Measurements from ENCODE around the gene TCEA2. TPM values are rescaled to one million over a fixed set of nuclear protein-coding genes. Genes with fewer than 3 reads are reported as not detected.

TCEA2 gene
- total RNA-seq, 1 experiment from 2014 or later = 38.5 TPM

DNA sequence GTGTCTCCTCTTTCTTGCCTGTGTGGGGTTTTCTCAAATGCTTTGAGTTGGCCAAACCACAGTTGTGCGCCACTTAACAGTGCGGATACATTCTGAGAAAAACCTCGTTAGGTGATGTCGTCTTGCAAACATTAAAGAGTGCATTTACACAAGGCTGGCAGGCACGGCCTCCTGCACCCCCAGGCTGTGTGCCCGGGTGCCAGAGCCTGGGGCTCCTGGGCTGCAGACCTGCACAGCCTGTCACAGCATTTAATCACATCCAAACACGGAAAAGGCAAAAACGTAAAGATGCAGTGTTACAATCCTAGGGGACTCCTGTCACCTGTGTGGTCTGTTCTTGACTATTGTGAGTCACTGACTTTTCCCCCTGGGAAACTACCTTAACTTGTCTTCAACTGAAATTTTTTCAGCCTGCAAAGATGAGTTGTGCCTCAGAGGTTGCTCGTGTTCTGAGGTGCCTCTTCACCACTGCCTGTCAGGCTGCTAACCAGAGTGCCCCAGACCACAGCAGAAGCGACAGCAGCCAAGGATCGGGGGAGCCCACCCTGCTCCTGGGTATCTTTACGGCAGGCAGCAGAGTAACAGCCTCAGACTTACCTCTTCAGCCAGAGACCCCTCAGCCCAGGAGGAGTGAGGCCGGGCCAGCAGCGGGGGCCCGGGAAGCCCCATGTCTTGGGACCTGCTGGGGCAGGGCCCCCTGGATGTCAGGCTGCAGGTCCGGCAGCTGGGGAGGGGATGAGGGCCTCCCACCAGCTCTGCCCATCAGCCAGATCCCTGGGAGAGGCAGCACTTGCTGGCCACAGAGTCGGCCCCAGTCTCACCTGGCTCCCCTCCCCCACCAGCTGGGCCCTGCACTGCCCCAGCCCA is 27.7 kb upstream of the TCEA2 start:
- no peak for ATAC-seq
- intact Hi-C loops (cut with micrococcal nuclease; ENCODE audit: unreplicated experiment) (no loop called here), in situ Hi-C loops (cut with HindIII; ENCODE audit: low pct_unique_long_range_greater_than_20kb, low sequenced_read_pairs) (no loop called here)
- POLR2A ChIA-PET = no interaction called here
- Histone ChIP-seq H3K4me1 (ENCODE audit: control insufficient read depth, insufficient read depth, low read length) (peaks cover 33% of the 10 kb centered on the region), H3K27me3 (ENCODE audit: control insufficient read depth, insufficient read depth, low read length) (no peaks in the 10 kb centered on the region), H3K36me3 (ENCODE audit: control insufficient read depth, insufficient read depth, low read length) (0 out of 2 replicates have a peak, but pooled peaks cover 2% of the 10 kb centered on the region), H3K27ac (ENCODE audit: low read length) (0 out of 2 replicates have a peak overlapping the region, but pooled peaks have one; percentile 2), H3K9me3 (ENCODE audit: control insufficient read depth, insufficient read depth, low read depth, low read length) (no peaks in the 10 kb centered on the region), H3K4me3 (ENCODE audit: low read depth in 2 of 2, low read length in 2 of 2) (no peak overlapping the region)
- TSS peak; percentile 35 for BruUV-seq (replicated peaks)
- no peak for DNase-seq (ENCODE audit: low read depth, low spot score)
- CTCF ChIA-PET = no interaction called here
- TF ChIP-seq, protein P1, sequence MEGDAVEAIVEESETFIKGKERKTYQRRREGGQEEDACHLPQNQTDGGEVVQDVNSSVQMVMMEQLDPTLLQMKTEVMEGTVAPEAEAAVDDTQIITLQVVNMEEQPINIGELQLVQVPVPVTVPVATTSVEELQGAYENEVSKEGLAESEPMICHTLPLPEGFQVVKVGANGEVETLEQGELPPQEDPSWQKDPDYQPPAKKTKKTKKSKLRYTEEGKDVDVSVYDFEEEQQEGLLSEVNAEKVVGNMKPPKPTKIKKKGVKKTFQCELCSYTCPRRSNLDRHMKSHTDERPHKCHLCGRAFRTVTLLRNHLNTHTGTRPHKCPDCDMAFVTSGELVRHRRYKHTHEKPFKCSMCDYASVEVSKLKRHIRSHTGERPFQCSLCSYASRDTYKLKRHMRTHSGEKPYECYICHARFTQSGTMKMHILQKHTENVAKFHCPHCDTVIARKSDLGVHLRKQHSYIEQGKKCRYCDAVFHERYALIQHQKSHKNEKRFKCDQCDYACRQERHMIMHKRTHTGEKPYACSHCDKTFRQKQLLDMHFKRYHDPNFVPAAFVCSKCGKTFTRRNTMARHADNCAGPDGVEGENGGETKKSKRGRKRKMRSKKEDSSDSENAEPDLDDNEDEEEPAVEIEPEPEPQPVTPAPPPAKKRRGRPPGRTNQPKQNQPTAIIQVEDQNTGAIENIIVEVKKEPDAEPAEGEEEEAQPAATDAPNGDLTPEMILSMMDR (IDR thresholded peaks at IDR 0.05) = no peak
- TF ChIP-seq, protein P2, sequence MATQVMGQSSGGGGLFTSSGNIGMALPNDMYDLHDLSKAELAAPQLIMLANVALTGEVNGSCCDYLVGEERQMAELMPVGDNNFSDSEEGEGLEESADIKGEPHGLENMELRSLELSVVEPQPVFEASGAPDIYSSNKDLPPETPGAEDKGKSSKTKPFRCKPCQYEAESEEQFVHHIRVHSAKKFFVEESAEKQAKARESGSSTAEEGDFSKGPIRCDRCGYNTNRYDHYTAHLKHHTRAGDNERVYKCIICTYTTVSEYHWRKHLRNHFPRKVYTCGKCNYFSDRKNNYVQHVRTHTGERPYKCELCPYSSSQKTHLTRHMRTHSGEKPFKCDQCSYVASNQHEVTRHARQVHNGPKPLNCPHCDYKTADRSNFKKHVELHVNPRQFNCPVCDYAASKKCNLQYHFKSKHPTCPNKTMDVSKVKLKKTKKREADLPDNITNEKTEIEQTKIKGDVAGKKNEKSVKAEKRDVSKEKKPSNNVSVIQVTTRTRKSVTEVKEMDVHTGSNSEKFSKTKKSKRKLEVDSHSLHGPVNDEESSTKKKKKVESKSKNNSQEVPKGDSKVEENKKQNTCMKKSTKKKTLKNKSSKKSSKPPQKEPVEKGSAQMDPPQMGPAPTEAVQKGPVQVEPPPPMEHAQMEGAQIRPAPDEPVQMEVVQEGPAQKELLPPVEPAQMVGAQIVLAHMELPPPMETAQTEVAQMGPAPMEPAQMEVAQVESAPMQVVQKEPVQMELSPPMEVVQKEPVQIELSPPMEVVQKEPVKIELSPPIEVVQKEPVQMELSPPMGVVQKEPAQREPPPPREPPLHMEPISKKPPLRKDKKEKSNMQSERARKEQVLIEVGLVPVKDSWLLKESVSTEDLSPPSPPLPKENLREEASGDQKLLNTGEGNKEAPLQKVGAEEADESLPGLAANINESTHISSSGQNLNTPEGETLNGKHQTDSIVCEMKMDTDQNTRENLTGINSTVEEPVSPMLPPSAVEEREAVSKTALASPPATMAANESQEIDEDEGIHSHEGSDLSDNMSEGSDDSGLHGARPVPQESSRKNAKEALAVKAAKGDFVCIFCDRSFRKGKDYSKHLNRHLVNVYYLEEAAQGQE (IDR thresholded peaks at IDR 0.05; ENCODE audit: insufficient read depth in 1 of 2, low read depth in 2 of 2, low read length in 1 of 2) = no peak
- TF ChIP-seq SIN3A (IDR thresholded peaks at IDR 0.05; ENCODE audit: borderline replicate concordance, insufficient read depth, low read depth, low read length) (no peak), TCF7L2 (IDR thresholded peaks at IDR 0.05; ENCODE audit: low read depth, low read length) (no peak), POLR2AphosphoS5 (IDR thresholded peaks at IDR 0.05; ENCODE audit: low read depth, low read length) (no peak)

DNA sequence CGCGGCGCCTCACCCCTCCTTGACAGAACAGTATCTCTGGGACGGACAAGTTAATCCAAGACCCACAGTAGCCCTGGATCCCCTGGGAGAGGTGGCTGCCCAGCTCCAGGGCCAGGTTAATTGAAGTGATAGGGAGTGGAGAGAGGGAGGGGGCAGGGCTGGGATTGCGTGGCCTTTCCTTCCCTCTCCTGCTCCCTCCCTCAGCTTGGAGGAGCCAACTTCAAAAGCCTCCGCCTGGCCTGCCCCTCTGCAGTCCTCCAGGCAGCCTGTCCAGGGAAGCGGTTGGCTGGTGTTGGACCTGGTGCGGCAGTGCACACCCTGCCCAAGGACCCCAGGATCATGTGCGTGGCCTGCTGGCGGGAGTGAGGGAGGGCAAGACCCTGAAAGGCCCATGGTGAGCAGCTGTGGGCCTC is 27.1 kb upstream of the TCEA2 start, which contains the start of gene C20orf204:
Gene C20orf204, plus strand, starts transcription at position 250 of the 413 bp plus-strand sequence. Its CDS starts 142 bp downstream, at position 392.
- BruUV-seq (replicated peaks) = no TSS peak
- H3K36me3 ChIP-seq (ENCODE audit: control insufficient read depth, insufficient read depth, low read length) = 0 out of 2 replicates have a peak, but pooled peaks cover 2% of the 10 kb centered on the region
- no peaks in the 10 kb centered on the region for H3K27me3 ChIP-seq (ENCODE audit: control insufficient read depth, insufficient read depth, low read length)
- 0 out of 2 replicates have a peak within 1 kb of the TSS, but pooled peaks have one; percentile 2 for H3K27ac ChIP-seq (ENCODE audit: low read length)
- no peak for DNase-seq (ENCODE audit: low read depth, low spot score)
- CTCF ChIA-PET = no interaction called here
- intact Hi-C loops (cut with micrococcal nuclease; ENCODE audit: unreplicated experiment) = no loop called here
- TF ChIP-seq TCF7L2 (IDR thresholded peaks at IDR 0.05; ENCODE audit: low read depth, low read length) (no peak; the same call in 1 of the 2 replicates), SIN3A (IDR thresholded peaks at IDR 0.05; ENCODE audit: borderline replicate concordance, insufficient read depth, low read depth, low read length) (no peak), POLR2AphosphoS5 (IDR thresholded peaks at IDR 0.05; ENCODE audit: low read depth, low read length) (no peak)
- TF ChIP-seq, protein P2 (IDR thresholded peaks at IDR 0.05; ENCODE audit: insufficient read depth in 1 of 2, low read depth in 2 of 2, low read length in 1 of 2) = no peak
- TF ChIP-seq, protein P1 (IDR thresholded peaks at IDR 0.05) = no peak
- in situ Hi-C loops (cut with HindIII; ENCODE audit: low pct_unique_long_range_greater_than_20kb, low sequenced_read_pairs) = no loop called here
- ATAC-seq = no peak
- no peak within 1 kb of the TSS for H3K4me3 ChIP-seq (ENCODE audit: low read depth in 2 of 2, low read length in 2 of 2)
- H3K4me1 ChIP-seq (ENCODE audit: control insufficient read depth, insufficient read depth, low read length) = peaks cover 33% of the 10 kb centered on the region
- no peaks in the 10 kb centered on the region for H3K9me3 ChIP-seq (ENCODE audit: control insufficient read depth, insufficient read depth, low read depth, low read length)
- POLR2A ChIA-PET = no interaction called here

Data from Panc1 (cell line).